ENCODE data around the gene DNAH10.
"Not testable (repeated sequence)": the region's sequence is repeated elsewhere in the genome, so short reads cannot be mapped to it uniquely, and the experiment has no call there.

DNAH10 gene

GRCh38 chr12:123744836-123745235 is 17.3 kb upstream of the DNAH10 start:
- DNase-seq (ENCODE audit: low read depth): no peak

- no peak for DNase-seq (ENCODE audit: low read depth)
Observed at GRCh38 chr12:123747309-123747708, 14.8 kb upstream of the DNAH10 start.

GRCh38 chr12:123748161-123748560 is 13.9 kb upstream of the DNAH10 start:
- no peak for DNase-seq (ENCODE audit: low read depth)

GRCh38 chr12:123748661-123749060 is 13.4 kb upstream of the DNAH10 start:
- DNase-seq (ENCODE audit: low read depth): no peak

- DNase-seq (ENCODE audit: low read depth): no peak
Observed at GRCh38 chr12:123749355-123749754, 12.7 kb upstream of the DNAH10 start.

- DNase-seq (ENCODE audit: low read depth): no peak
Observed at GRCh38 chr12:123750159-123750656, 11.9 kb upstream of the DNAH10 start.

- no peak for DNase-seq (ENCODE audit: low read depth)
Observed at GRCh38 chr12:123752046-123752445, 10.1 kb upstream of the DNAH10 start.

- no peak for DNase-seq (ENCODE audit: low read depth)
Observed at GRCh38 chr12:123754041-123754772, 7.9 kb upstream of the DNAH10 start.

- no peak for DNase-seq (ENCODE audit: low read depth)
Observed at GRCh38 chr12:123757561-123757960, 4.5 kb upstream of the DNAH10 start.

GRCh38 chr12:123760267-123760938 is 1.7 kb upstream of the DNAH10 start:
- DNase-seq (ENCODE audit: low read depth): no peak

- DNase-seq (ENCODE audit: low read depth): no peak
Observed at GRCh38 chr12:123762715-123763052, 583 bp downstream of the DNAH10 start.

GRCh38 chr12:123763093-123763492 is 992 bp downstream of the DNAH10 start:
- no peak for DNase-seq (ENCODE audit: low read depth)

GRCh38 chr12:123764109-123764508 is 2.0 kb downstream of the DNAH10 start:
- no peak for DNase-seq (ENCODE audit: low read depth)

- DNase-seq (ENCODE audit: low read depth): no peak
Observed at GRCh38 chr12:123765504-123766035, 3.5 kb downstream of the DNAH10 start.

GRCh38 chr12:123767613-123768012 is 5.5 kb downstream of the DNAH10 start:
- no peak for DNase-seq (ENCODE audit: low read depth)

- no peak for DNase-seq (ENCODE audit: low read depth)
Observed at GRCh38 chr12:123771261-123771660, 9.2 kb downstream of the DNAH10 start.

GRCh38 chr12:123772074-123772473 is 10.0 kb downstream of the DNAH10 start:
- no peak for DNase-seq (ENCODE audit: low read depth)

- DNase-seq (ENCODE audit: low read depth): no peak
Observed at GRCh38 chr12:123773375-123773774, 11.3 kb downstream of the DNAH10 start.

GRCh38 chr12:123779551-123779950 is 17.4 kb downstream of the DNAH10 start:
- no peak for DNase-seq (ENCODE audit: low read depth)

GRCh38 chr12:123782997-123783792 is 21.1 kb downstream of the DNAH10 start:
- no peak for DNase-seq (ENCODE audit: low read depth)

- DNase-seq (ENCODE audit: low read depth): no peak
Observed at GRCh38 chr12:123787466-123787865, 25.4 kb downstream of the DNAH10 start.

- no peak for DNase-seq (ENCODE audit: low read depth)
Observed at GRCh38 chr12:123788541-123788940, 26.4 kb downstream of the DNAH10 start.

- DNase-seq (ENCODE audit: low read depth): not testable (repeated sequence)
Observed at GRCh38 chr12:123789422-123789821, 27.3 kb downstream of the DNAH10 start.
